Brain microvascular endothelial cell (primary cell): Measurements from ENCODE around the gene WDR37.

Source experiments
- DNase-seq: peaks from one replicate; pipeline ENCODE4 v3.0.0-alpha.2; 2020
- H3K27ac ChIP-seq: fragments of 250-450 bp; sonication (Bioruptor Pico); 2 replicates; pipeline ENCODE4 v1.5.1; 2020; ENCODE audit warnings: mild to moderate bottlenecking, moderate library complexity
- H3K27me3 ChIP-seq: fragments of 250-450 bp; sonication (Bioruptor Pico); replicated peaks from 2 replicates; pipeline ENCODE4 v1.5.1; 2020; ENCODE audit warnings: mild to moderate bottlenecking
- H3K36me3 ChIP-seq: fragments of 250-450 bp; sonication (Bioruptor Pico); replicated peaks from 2 replicates; pipeline ENCODE4 v1.5.1; 2020; ENCODE audit warnings: mild to moderate bottlenecking
- H3K4me3 ChIP-seq: 2 replicates; pipeline ENCODE4 v1.5.1; 2011; ENCODE audit warnings: low read depth, mild to moderate bottlenecking, control low read depth, low read length, moderate library complexity
- CTCF ChIP-seq: IDR thresholded peaks from 2 replicates; pipeline ENCODE4 v1.5.1; 2011; ENCODE audit warnings: low read depth, mild to moderate bottlenecking, moderate library complexity, low read length, control low read depth, inconsistent platforms; ENCODE audit errors: missing control alignments
- in situ Hi-C: cut with HindIII; loops from 2 replicates; pipeline ENCODE4 v1.10.0; 2017; ENCODE audit warnings: low sequenced_read_pairs, low pct_ligation_motif_present

The WDR37 gene

GRCh38 chr10:1109795-1110673 is 53.8 kb downstream of the WDR37 start:
- Histone ChIP-seq H3K27me3 (no peaks in the 10 kb centered on the region), H3K4me3 (no peak overlapping the region), H3K36me3 (peaks cover 50% of the 10 kb centered on the region), H3K27ac (peak overlapping the region; percentile 27)
- TF ChIP-seq CTCF = peak; percentile 88
- in situ Hi-C loops = no loop called here
- DNase-seq = peak; percentile 79

- peak overlapping the region; percentile 27 for H3K27ac ChIP-seq
- in situ Hi-C loops = no loop called here
- DNase-seq = no peak
- H3K27me3 ChIP-seq = no peaks in the 10 kb centered on the region
- peaks cover 48% of the 10 kb centered on the region for H3K36me3 ChIP-seq
- TF ChIP-seq CTCF = no peak
- no peak overlapping the region for H3K4me3 ChIP-seq
These were observed 54.5 kb downstream of the WDR37 start for GRCh38 chr10:1110674-1111119.

- DNase-seq = no peak
- Histone ChIP-seq H3K36me3 (peaks cover 46% of the 10 kb centered on the region), H3K27ac (no peak overlapping the region), H3K27me3 (no peaks in the 10 kb centered on the region), H3K4me3 (no peak overlapping the region)
- in situ Hi-C loops = no loop called here
- TF ChIP-seq CTCF = no peak
These were observed 58.1 kb downstream of the WDR37 start for GRCh38 chr10:1114315-1114714.

GRCh38 chr10:1114719-1115606 is 58.8 kb downstream of the WDR37 start:
- no peak for TF ChIP-seq CTCF
- H3K4me3 ChIP-seq = no peak overlapping the region
- H3K36me3 ChIP-seq = peaks cover 50% of the 10 kb centered on the region
- no peak overlapping the region for H3K27ac ChIP-seq
- no peak for DNase-seq
- in situ Hi-C loops = no loop called here
- H3K27me3 ChIP-seq = no peaks in the 10 kb centered on the region

GRCh38 chr10:1115607-1115955 is 59.4 kb downstream of the WDR37 start:
- in situ Hi-C loops = no loop called here
- TF ChIP-seq CTCF = no peak
- H3K36me3 ChIP-seq = peaks cover 52% of the 10 kb centered on the region
- no peak for DNase-seq
- no peak overlapping the region for H3K4me3 ChIP-seq
- H3K27ac ChIP-seq = no peak overlapping the region
- no peaks in the 10 kb centered on the region for H3K27me3 ChIP-seq
